SH-SY5Y (cell line): ENCODE data around the gene PIGN.

ENCODE experiments used
- GATA2 ChIP-seq: IDR thresholded peaks from 2 replicates; pipeline ENCODE4 v1.6.1; 2011; ENCODE audit warnings: mild to moderate bottlenecking, low read depth, low read length
- GATA3 ChIP-seq: IDR thresholded peaks from 2 replicates; pipeline ENCODE4 v1.6.1; 2011; ENCODE audit warnings: low read depth, mild to moderate bottlenecking, low read length, moderate library complexity

PIGN gene

DNA sequence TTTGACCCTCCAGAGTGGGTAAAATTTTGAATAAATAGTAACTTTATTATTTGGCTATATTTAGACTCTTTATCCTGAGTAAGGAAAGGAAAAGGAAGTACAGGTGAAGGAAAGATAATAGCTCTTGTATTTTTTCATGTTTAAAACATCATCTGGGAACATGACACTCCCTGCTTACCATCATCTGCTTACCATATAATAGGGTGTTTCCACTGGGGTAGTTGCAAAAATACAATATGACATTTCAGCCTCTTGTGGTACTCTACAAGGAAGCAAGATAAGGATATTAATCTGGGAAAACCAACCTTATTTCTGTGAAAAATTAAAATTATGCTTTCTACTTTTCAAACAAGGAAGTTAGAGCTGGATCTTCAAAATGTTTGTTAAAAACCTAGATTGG is 10.1 kb upstream of the PIGN start:
- no peak for TF ChIP-seq GATA2
- no peak for TF ChIP-seq GATA3

- no peak for TF ChIP-seq GATA2
- no peak for TF ChIP-seq GATA3
Measured at GRCh38 chr18:62196079-62196478, 9.2 kb upstream of the PIGN start.

DNA sequence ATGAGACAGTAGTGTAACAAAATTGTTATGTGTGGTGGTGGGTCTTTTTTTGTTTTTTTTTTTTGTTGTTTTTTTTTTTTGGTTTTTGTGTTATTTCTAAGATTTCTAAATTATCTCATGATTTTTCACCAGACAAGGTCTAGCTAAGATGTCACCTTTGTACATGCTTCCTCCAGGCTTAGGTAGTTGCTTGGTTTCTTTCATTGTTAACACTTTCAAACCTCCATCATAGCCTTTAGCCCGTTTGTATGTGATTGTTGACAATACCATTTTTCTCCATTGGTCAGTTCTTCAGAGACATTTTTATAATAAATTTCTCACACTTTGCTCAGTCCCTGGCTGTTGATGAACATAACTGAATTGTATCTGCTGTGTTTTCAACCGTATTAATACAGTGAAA is 2.4 kb upstream of the PIGN start:
- TF ChIP-seq GATA2 (no peak), GATA3 (no peak)

- TF ChIP-seq GATA3 (no peak), GATA2 (0 out of 2 replicates have a peak, but pooled peaks have one; percentile 16)
Measured at GRCh38 chr18:62187543-62188510, 971 bp upstream of the PIGN start.

DNA sequence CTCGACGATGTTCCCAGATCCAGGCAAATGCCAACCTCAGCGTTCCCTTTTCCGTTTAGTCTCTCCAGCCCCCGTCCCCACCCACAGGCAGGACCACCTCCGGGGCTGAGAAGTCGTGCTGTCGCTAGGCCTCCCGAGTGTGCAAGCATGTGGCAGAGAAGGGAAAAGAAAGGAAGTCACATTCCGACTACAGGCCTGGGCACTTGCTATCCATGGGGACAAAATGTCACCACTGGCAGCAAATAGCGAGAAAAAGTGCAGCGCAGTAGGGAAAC is 420 bp downstream of the PIGN start:
- no peak for TF ChIP-seq GATA2
- TF ChIP-seq GATA3: no peak

GRCh38 chr18:62183578-62184195 is 3.2 kb downstream of the PIGN start:
- TF ChIP-seq GATA3: no peak
- TF ChIP-seq GATA2: no peak

- TF ChIP-seq GATA3 (no peak), GATA2 (no peak)
Measured at GRCh38 chr18:62182220-62182619, 4.6 kb downstream of the PIGN start.

DNA sequence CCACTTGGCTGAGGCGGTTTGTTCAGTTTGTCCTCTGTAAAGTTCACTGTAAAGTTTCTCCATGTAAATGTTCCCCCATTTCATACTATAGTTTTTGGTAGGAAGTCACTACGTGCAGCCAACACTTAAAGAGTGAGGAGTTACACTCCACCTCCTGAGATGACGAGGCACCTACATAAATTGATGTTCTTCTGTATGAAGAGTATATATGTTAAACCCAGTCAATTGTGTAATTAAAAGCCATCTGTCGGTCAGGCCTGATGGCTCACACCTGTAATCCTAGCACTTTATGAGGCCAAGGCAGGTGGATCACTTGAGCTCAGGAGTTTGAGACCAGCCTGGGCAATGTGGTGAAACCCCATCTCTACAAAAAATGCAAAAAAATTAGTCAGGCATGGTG is 7.6 kb downstream of the PIGN start:
- no peak for TF ChIP-seq GATA2
- TF ChIP-seq GATA3: no peak

DNA sequence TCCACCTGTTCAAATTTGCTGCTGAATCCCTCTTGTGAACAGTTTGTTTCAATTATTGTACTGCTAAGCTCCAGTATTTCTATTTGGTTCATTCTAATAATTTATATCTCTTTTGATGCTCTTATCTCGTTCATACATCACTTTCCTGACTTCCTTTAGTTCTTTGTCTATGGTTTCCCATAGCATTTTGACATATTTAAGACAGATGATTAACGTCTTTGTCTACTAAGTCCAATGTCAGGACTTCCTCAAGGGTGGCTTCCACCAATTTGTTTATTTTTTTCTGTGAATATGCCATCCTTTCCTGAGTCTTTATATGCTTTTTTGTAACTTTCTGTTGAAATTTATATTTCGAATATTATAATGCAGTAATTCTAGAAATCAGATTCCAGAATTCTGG is 9.6 kb downstream of the PIGN start:
- TF ChIP-seq GATA3 (no peak), GATA2 (no peak)

- TF ChIP-seq GATA3 (no peak), GATA2 (no peak)
Measured at GRCh38 chr18:62175521-62175920, 11.3 kb downstream of the PIGN start.

GRCh38 chr18:62172298-62172697 is 14.6 kb downstream of the PIGN start:
- TF ChIP-seq GATA3 (no peak), GATA2 (no peak)

DNA sequence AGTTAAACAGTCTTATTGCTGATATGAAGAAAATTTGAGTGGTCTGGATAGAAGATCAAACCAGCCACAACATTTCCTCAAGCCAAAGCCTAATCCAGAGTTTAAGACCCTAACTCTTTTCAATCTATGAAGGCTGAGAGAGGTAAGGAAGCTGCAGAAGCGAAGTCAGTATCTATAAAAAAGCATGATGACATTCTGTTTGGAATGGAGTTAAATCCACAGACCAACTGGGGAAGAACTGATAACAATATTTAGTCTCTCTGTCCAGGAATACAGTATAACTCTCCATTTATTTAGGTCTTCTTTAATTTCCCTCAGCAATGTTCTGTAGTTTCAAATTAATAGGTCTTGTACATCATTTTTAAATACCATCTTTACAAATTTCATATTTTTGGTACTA is 16.0 kb downstream of the PIGN start:
- TF ChIP-seq GATA3: no peak
- TF ChIP-seq GATA2: no peak

DNA sequence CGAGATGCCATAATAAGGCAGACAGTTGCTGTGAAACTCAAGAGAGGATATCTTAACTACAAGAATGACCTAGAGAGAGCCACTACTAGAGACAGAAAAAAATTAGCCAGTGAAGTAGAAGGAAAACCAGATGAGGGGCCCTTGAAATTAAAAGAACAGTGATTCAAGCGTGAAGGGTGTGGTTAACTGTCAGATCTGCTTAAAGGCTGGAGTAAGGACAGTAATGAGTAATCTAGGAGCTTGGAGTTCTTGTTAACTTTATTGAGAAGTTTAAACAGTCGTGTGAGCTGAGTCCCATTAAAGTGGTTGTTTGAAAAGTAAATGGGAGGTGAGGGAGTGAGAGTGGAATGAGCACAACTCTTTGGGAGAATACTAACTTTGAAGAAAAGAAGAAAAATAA is 21.3 kb downstream of the PIGN start:
- TF ChIP-seq GATA3: no peak
- TF ChIP-seq GATA2: no peak

- TF ChIP-seq GATA3 (no peak), GATA2 (no peak)
Measured at GRCh38 chr18:62164855-62165487, 21.9 kb downstream of the PIGN start.

DNA sequence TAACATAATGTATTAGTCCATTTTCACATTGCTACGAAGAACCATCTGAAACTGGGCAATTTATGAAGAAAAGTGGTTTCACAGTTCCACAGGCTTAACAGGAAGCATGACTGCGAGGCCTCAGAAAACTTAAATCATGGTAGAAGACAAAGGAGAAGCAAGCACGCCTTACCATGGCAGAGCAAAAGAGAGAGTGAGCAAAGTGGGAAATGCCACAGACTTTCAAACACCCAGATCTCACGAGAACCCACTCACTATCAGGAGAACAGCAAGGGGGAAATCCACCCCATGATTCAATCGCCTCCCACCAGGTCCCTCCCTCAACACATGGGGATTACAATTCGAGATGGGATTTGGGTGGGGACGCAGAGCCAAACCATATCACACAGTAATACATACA is 22.5 kb downstream of the PIGN start:
- no peak for TF ChIP-seq GATA3
- TF ChIP-seq GATA2: no peak
